GM23338 (cell line): ENCODE measurements around the gene HDAC9. TPM values are rescaled to one million over a fixed set of nuclear protein-coding genes. Genes with fewer than 3 reads are reported as not detected.

ENCODE experiments used
- ATAC-seq: fragments of 200-7000 bp; cut with Tn5 transposase; 3 replicates; pipeline ENCODE4 v1.9.1; 2020
- DNase-seq: peaks from one replicate; pipeline ENCODE4 v3.0.0-alpha.2; 2015; ENCODE audit warnings: low spot score
- H2AFZ ChIP-seq: fragments of 200-600 bp; sonication (generic); 2 replicates; pipeline ENCODE4 v1.8.0; 2016; ENCODE audit warnings: antibody characterized with exemption, mild to moderate bottlenecking, moderate library complexity
- H3F3A ChIP-seq: fragments of 200-600 bp; sonication (generic); replicated peaks from 2 replicates; pipeline ENCODE4 v1.8.0; 2017; ENCODE audit warnings: antibody characterized with exemption, mixed run types, low read depth
- H3K27ac ChIP-seq: fragments of 200-600 bp; sonication (generic); 2 replicates; pipeline ENCODE4 v1.6.1; 2016; ENCODE audit warnings: low read depth
- H3K27me3 ChIP-seq: fragments of 200-600 bp; sonication (generic); 2 replicates; pipeline ENCODE4 v1.8.0; 2016; ENCODE audit warnings: mild to moderate bottlenecking, mixed run types, moderate library complexity; ENCODE audit not compliant: insufficient read depth
- H3K36me3 ChIP-seq: fragments of 200-600 bp; sonication (generic); 2 replicates; pipeline ENCODE4 v1.8.0; 2016; ENCODE audit warnings: mild to moderate bottlenecking; ENCODE audit not compliant: insufficient read depth
- H3K4me1 ChIP-seq: fragments of 200-600 bp; sonication (generic); 2 replicates; pipeline ENCODE4 v1.8.0; 2016; ENCODE audit warnings: mild to moderate bottlenecking, moderate library complexity; ENCODE audit not compliant: insufficient read depth
- H3K4me2 ChIP-seq: fragments of 200-600 bp; sonication (generic); 2 replicates; pipeline ENCODE4 v1.7.1; 2017; ENCODE audit warnings: mixed run types
- H3K4me3 ChIP-seq: fragments of 200-600 bp; sonication (generic); 2 replicates; pipeline ENCODE4 v1.6.1; 2016; ENCODE audit warnings: mixed run types
- H3K79me2 ChIP-seq: fragments of 200-600 bp; sonication (generic); replicated peaks from 2 replicates; pipeline ENCODE4 v1.8.0; 2017; ENCODE audit warnings: mild to moderate bottlenecking; ENCODE audit not compliant: insufficient read depth
- H3K9me2 ChIP-seq: fragments of 200-600 bp; sonication (generic); 2 replicates; pipeline ENCODE4 v1.8.0; 2017; ENCODE audit not compliant: insufficient read depth
- H4K20me1 ChIP-seq: fragments of 200-600 bp; sonication (generic); replicated peaks from 2 replicates; pipeline ENCODE4 v1.8.0; 2017; ENCODE audit warnings: mild to moderate bottlenecking; ENCODE audit not compliant: insufficient read depth
- H3K27ac Mint-ChIP-seq: 2 replicates; pipeline ENCODE4 v1.8.0; 2020; ENCODE audit warnings: inconsistent platforms, mild to moderate bottlenecking, moderate library complexity, mixed read lengths
- H3K27me3 Mint-ChIP-seq: 3 replicates; pipeline ENCODE4 v1.8.0; 2022; ENCODE audit warnings: low read depth, mild to moderate bottlenecking, moderate library complexity, mixed read lengths, inconsistent platforms; ENCODE audit not compliant: insufficient read depth, poor library complexity
- H3K36me3 Mint-ChIP-seq: 3 replicates; pipeline ENCODE4 v1.8.0; 2021; ENCODE audit warnings: low read depth, mild to moderate bottlenecking, inconsistent platforms, moderate library complexity, mixed read lengths
- H3K4me1 Mint-ChIP-seq: 3 replicates; pipeline ENCODE4 v1.8.0; 2020; ENCODE audit warnings: mild to moderate bottlenecking, inconsistent platforms, mixed read lengths
- H3K4me3 Mint-ChIP-seq: 3 replicates; pipeline ENCODE4 v1.8.0; 2021; ENCODE audit warnings: moderate library complexity, mild to moderate bottlenecking, inconsistent platforms, mixed read lengths
- H3K9me3 Mint-ChIP-seq: 3 replicates; pipeline ENCODE4 v1.8.0; 2020; ENCODE audit warnings: moderate library complexity, mild to moderate bottlenecking, inconsistent platforms, mixed read lengths
- CREB1 ChIP-seq: fragments of 250-450 bp; sonication (Bioruptor Pico); IDR thresholded peaks from 2 replicates; pipeline ENCODE4 v1.5.0; 2020; ENCODE audit warnings: low read depth, mild to moderate bottlenecking, moderate library complexity
- EZH2 ChIP-seq: fragments of 200-600 bp; sonication (generic); IDR thresholded peaks from one replicate; pipeline ENCODE4 v1.8.0; 2017; ENCODE audit warnings: antibody characterized with exemption, mild to moderate bottlenecking, low read depth; ENCODE audit not compliant: unreplicated experiment
- NANOG ChIP-seq: IDR thresholded peaks from 2 replicates; pipeline ENCODE4 v1.6.1; 2016; ENCODE audit warnings: antibody characterized with exemption, borderline replicate concordance
- POLR2AphosphoS5 ChIP-seq: IDR thresholded peaks from 2 replicates; pipeline ENCODE4 v1.6.1; 2016; ENCODE audit warnings: antibody characterized with exemption, low read depth
- ZNF114 ChIP-seq: fragments of 250-450 bp; sonication (Bioruptor Pico); IDR thresholded peaks from 2 replicates; pipeline ENCODE4 v1.5.0; 2020; ENCODE audit warnings: mild to moderate bottlenecking, moderate library complexity
- ZNF331 ChIP-seq: fragments of 250-450 bp; sonication (Bioruptor Pico); IDR thresholded peaks from 2 replicates; pipeline ENCODE4 v1.5.0; 2020; ENCODE audit warnings: low read depth, mild to moderate bottlenecking, moderate library complexity
- ZNF462 ChIP-seq: fragments of 250-450 bp; sonication (Bioruptor Pico); IDR thresholded peaks from 2 replicates; pipeline ENCODE4 v1.5.0; 2020; ENCODE audit warnings: mild to moderate bottlenecking, moderate library complexity
- polyA plus RNA-seq: library from polyadenylated mRNA; unstranded; fragments of >200 nt; fragmentation: Nextera tagmentation; extraction: Ambion mirVana; gene quantifications from 2 replicates; pipeline ENCODE4 v1.2.1, GENCODE V29; 2016
- total RNA-seq: library from RNA; depleted of rRNA; stranded (reverse); fragments of >200 nt; shearing (Covaris generic); gene quantifications from 2 replicates; pipeline ENCODE4 v1.2.3, GENCODE V29; 2014
- TF ChIP-seq, protein P1 (sequence below): IDR thresholded peaks from one replicate; pipeline ENCODE4 v1.6.1; 2018; ENCODE audit warnings: antibody characterized with exemption; ENCODE audit not compliant: unreplicated experiment
- TF ChIP-seq, protein P2 (sequence below), 2 experiments: fragments of 200-600 bp in 1 of 2; sonication (generic) in 1 of 2; conservative IDR thresholded peaks; 2 replicates each; pipeline versions ENCODE4 v1.5.1 to v1.6.1; 2016 to 2017; ENCODE audit warnings: antibody characterized with exemption in 2 of 2, low read depth in 2 of 2, mild to moderate bottlenecking in 2 of 2, moderate library complexity in 1 of 2

Gene HDAC9
- total and polyA plus RNA-seq, 2 experiments from 2014 or later: 8.3 to 18.5 TPM

DNA sequence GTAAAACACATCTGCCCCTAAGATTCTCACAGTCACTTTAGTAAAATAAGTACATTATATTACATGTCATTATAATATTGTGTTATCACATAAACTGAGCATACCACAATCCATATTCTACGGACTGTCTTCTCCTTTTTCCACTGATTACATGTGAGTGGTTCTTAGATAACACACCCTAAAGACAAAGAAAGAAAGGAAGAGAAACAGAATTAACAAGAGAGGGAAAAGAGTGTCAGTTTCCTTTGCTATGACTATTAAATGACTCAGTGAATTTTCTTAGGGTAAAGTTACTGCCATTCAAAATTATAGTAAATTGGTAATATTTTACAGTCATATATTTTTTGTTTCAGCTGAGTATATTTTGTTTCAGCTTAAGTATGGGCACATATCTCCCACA, 353.6 kb downstream of the HDAC9 start:
- Histone ChIP-seq H3K27me3 (no peaks in the 10 kb centered on the region), H3K4me2 (no peak overlapping the region), H3K4me1 (peaks cover 6% of the 10 kb centered on the region), H3K36me3 (no peaks in the 10 kb centered on the region), H3K27ac (no peak overlapping the region), H3K4me3 (no peak overlapping the region), H3K9me2 (no peaks in the 10 kb centered on the region), H4K20me1 (no peaks in the 10 kb centered on the region), H3F3A (no peaks in the 10 kb centered on the region), H2AFZ (no peak overlapping the region), H3K79me2 (no peaks in the 10 kb centered on the region)
- TF ChIP-seq CREB1 (CRISPR knock-in tag) (no peak), EZH2 (no peak), POLR2AphosphoS5 (no peak), ZNF462 (no peak), ZNF331 (no peak), NANOG (no peak), ZNF114 (CRISPR knock-in tag) (no peak)
- TF ChIP-seq, protein P1, sequence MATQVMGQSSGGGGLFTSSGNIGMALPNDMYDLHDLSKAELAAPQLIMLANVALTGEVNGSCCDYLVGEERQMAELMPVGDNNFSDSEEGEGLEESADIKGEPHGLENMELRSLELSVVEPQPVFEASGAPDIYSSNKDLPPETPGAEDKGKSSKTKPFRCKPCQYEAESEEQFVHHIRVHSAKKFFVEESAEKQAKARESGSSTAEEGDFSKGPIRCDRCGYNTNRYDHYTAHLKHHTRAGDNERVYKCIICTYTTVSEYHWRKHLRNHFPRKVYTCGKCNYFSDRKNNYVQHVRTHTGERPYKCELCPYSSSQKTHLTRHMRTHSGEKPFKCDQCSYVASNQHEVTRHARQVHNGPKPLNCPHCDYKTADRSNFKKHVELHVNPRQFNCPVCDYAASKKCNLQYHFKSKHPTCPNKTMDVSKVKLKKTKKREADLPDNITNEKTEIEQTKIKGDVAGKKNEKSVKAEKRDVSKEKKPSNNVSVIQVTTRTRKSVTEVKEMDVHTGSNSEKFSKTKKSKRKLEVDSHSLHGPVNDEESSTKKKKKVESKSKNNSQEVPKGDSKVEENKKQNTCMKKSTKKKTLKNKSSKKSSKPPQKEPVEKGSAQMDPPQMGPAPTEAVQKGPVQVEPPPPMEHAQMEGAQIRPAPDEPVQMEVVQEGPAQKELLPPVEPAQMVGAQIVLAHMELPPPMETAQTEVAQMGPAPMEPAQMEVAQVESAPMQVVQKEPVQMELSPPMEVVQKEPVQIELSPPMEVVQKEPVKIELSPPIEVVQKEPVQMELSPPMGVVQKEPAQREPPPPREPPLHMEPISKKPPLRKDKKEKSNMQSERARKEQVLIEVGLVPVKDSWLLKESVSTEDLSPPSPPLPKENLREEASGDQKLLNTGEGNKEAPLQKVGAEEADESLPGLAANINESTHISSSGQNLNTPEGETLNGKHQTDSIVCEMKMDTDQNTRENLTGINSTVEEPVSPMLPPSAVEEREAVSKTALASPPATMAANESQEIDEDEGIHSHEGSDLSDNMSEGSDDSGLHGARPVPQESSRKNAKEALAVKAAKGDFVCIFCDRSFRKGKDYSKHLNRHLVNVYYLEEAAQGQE: no peak
- TF ChIP-seq, protein P2, sequence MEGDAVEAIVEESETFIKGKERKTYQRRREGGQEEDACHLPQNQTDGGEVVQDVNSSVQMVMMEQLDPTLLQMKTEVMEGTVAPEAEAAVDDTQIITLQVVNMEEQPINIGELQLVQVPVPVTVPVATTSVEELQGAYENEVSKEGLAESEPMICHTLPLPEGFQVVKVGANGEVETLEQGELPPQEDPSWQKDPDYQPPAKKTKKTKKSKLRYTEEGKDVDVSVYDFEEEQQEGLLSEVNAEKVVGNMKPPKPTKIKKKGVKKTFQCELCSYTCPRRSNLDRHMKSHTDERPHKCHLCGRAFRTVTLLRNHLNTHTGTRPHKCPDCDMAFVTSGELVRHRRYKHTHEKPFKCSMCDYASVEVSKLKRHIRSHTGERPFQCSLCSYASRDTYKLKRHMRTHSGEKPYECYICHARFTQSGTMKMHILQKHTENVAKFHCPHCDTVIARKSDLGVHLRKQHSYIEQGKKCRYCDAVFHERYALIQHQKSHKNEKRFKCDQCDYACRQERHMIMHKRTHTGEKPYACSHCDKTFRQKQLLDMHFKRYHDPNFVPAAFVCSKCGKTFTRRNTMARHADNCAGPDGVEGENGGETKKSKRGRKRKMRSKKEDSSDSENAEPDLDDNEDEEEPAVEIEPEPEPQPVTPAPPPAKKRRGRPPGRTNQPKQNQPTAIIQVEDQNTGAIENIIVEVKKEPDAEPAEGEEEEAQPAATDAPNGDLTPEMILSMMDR (conservative IDR thresholded peaks at IDR 0.05; ENCODE audit: low read depth in 2 of 2): no peak
- H3K27ac Mint-ChIP-seq: no peak overlapping the region
- no peaks in the 10 kb centered on the region for H3K36me3 Mint-ChIP-seq
- H3K27me3 Mint-ChIP-seq: no peaks in the 10 kb centered on the region
- no peak overlapping the region for H3K4me3 Mint-ChIP-seq
- H3K4me1 Mint-ChIP-seq: peaks cover 15% of the 10 kb centered on the region
- ATAC-seq: no peak
- no peaks in the 10 kb centered on the region for H3K9me3 Mint-ChIP-seq
- DNase-seq: no peak
